Neutrophil (primary cell): ENCODE results near the gene RFTN1.

Experiments
- H3K27ac ChIP-seq: fragments of 200-600 bp; sonication (generic); 2 replicates; pipeline ENCODE4 v1.5.1; 2016; ENCODE audit warnings: mild to moderate bottlenecking, moderate library complexity
- H3K27me3 ChIP-seq: fragments of 200-600 bp; sonication (generic); 2 replicates; pipeline ENCODE4 v1.6.0; 2016; ENCODE audit warnings: mild to moderate bottlenecking
- H3K36me3 ChIP-seq: fragments of 200-600 bp; sonication (generic); 2 replicates; pipeline ENCODE4 v1.5.1; 2017
- H3K4me1 ChIP-seq, 2 experiments: fragments of 200-600 bp in 1 of 2; sonication (generic) in 1 of 2; 1 replicate in 1 of 2; 2 replicates in 1 of 2; pipeline versions ENCODE4 v1.5.1 to v1.6.1; 2013 to 2016; ENCODE audit warnings: low read depth in 1 of 2, low read length in 1 of 2, mild to moderate bottlenecking in 1 of 2, moderate library complexity in 1 of 2; ENCODE audit not compliant: control insufficient read depth in 1 of 2, insufficient read depth in 1 of 2
- H3K4me3 ChIP-seq, 2 experiments: fragments of 200-600 bp in 1 of 2; sonication (generic) in 1 of 2; 1 replicate in 1 of 2; 2 replicates in 1 of 2; pipeline ENCODE4 v1.5.1; 2013 to 2016; ENCODE audit warnings: low read depth in 1 of 2, low read length in 1 of 2, mild to moderate bottlenecking in 1 of 2, moderate library complexity in 1 of 2
- H3K9me3 ChIP-seq: fragments of 200-600 bp; sonication (generic); 2 replicates; pipeline ENCODE4 v1.5.1; 2016
- TF ChIP-seq, protein P1 (sequence below): fragments of 200-600 bp; sonication (generic); IDR thresholded peaks from 2 replicates; pipeline ENCODE4 v1.5.1; 2016; ENCODE audit warnings: antibody characterized with exemption

RFTN1 gene

GRCh38 chr3:16524196-16524595, 10.7 kb upstream of the RFTN1 start:
- no peaks in the 10 kb centered on the region for H3K4me1 ChIP-seq
- no peak overlapping the region for H3K27ac ChIP-seq
- H3K36me3 ChIP-seq: no peaks in the 10 kb centered on the region
- H3K9me3 ChIP-seq: no peaks in the 10 kb centered on the region
- H3K27me3 ChIP-seq: no peaks in the 10 kb centered on the region
- H3K4me3 ChIP-seq: no peak overlapping the region
- TF ChIP-seq, protein P1, sequence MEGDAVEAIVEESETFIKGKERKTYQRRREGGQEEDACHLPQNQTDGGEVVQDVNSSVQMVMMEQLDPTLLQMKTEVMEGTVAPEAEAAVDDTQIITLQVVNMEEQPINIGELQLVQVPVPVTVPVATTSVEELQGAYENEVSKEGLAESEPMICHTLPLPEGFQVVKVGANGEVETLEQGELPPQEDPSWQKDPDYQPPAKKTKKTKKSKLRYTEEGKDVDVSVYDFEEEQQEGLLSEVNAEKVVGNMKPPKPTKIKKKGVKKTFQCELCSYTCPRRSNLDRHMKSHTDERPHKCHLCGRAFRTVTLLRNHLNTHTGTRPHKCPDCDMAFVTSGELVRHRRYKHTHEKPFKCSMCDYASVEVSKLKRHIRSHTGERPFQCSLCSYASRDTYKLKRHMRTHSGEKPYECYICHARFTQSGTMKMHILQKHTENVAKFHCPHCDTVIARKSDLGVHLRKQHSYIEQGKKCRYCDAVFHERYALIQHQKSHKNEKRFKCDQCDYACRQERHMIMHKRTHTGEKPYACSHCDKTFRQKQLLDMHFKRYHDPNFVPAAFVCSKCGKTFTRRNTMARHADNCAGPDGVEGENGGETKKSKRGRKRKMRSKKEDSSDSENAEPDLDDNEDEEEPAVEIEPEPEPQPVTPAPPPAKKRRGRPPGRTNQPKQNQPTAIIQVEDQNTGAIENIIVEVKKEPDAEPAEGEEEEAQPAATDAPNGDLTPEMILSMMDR: no peak

- TF ChIP-seq, protein P1: no peak
- H3K9me3 ChIP-seq: no peaks in the 10 kb centered on the region
- no peaks in the 10 kb centered on the region for H3K4me1 ChIP-seq
- no peaks in the 10 kb centered on the region for H3K36me3 ChIP-seq
- H3K27me3 ChIP-seq: no peaks in the 10 kb centered on the region
- no peak overlapping the region for H3K4me3 ChIP-seq
- H3K27ac ChIP-seq: no peak overlapping the region
Observed at GRCh38 chr3:16523778-16524177, 10.3 kb upstream of the RFTN1 start.

- no peak overlapping the region for H3K27ac ChIP-seq
Observed at GRCh38 chr3:16522834-16523233, 9.3 kb upstream of the RFTN1 start.

DNA sequence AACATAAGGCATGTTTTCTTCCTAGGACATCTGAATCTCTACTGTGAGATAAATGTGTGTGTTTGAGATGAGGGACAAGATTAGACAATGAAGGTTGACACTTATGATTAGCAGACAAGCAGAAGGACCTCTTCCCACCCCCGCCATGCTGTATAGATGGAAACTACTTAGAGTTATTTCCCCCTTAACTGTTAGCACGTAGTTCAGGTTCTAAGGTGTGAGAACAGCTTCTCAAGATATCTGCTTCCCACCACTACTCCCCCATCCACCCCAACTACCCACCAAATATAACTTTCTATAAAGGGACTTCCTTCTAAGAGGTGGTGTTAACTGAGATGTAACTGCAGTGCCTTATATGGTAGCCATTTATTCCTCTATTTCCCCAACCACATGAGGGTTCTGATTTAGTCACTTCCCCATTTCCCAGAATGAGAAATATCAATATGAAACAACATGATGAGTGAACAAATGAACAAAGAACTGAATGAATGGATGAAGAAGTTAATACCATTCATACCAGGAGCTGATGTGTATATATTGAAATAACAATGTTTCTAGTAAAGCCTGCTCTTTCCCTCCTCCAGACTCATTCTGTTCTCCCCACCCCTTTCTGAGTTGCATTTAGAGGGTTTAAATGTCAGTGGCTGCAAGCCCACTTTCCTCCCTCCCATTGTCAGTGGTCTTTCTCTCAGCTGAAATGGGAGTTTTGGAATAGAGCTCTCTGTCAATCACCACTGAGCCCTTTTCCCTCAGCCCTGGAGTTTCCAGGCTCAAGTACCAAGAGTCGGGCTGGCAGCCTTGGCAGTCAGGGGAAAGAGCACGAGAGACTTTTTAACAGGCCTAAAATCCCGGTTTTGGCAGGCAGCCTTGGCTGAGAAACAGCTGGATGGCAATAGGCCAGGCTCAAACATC, 7.7 kb upstream of the RFTN1 start:
- Histone ChIP-seq H3K4me3 (no peak overlapping the region), H3K27me3 (no peaks in the 10 kb centered on the region), H3K36me3 (no peaks in the 10 kb centered on the region), H3K27ac (no peak overlapping the region), H3K4me1 (no peaks in the 10 kb centered on the region), H3K9me3 (no peaks in the 10 kb centered on the region)
- TF ChIP-seq, protein P1: no peak

More at GRCh38 chr3:16522834-16523233, 9.3 kb upstream of the RFTN1 start:
- H3K36me3 ChIP-seq: no peaks in the 10 kb centered on the region
- H3K9me3 ChIP-seq: no peaks in the 10 kb centered on the region
- H3K27me3 ChIP-seq: no peaks in the 10 kb centered on the region
- H3K4me3 ChIP-seq: no peak overlapping the region
- TF ChIP-seq, protein P1: no peak
- no peaks in the 10 kb centered on the region for H3K4me1 ChIP-seq

DNA sequence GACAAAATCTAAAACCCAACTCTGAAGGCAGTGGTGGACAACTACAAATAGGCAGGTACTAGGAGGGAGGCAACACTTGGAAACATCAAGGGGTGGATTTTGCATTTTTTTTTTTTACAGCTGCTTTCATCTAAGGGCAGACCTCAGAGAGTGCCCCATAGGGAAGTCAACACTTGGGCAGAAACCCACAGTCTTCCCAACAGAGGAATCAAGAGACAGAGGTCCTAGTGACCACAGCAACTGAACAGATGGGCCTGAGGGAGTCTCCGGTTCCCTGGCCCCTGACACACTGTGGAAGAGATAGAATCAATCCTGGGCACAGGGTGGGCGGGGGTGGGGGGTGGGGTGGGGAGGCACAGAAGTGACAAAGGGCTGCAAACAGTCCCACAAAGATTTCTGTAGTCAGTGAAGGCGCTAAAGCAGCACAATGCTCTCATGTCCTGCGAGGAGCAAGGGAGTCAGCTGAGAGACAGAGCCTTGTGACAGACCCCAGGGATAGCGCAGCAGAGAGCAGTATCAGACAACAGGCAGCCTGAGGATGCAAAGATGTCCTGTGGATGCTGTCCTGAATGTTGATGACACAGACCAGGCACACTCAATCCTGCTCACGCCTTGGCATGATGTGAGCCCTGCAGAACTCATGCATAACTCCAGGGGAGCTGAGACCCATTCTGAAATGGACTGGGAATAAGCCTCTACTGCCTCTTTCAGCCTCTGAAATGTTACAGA, 6.9 kb upstream of the RFTN1 start:
- Histone ChIP-seq H3K9me3 (no peaks in the 10 kb centered on the region), H3K4me3 (no peak overlapping the region), H3K4me1 (no peaks in the 10 kb centered on the region), H3K36me3 (no peaks in the 10 kb centered on the region), H3K27ac (no peak overlapping the region), H3K27me3 (no peaks in the 10 kb centered on the region)
- TF ChIP-seq, protein P1: no peak
